HepG2 (cell line): ENCODE measurements around the gene UBE2L6. TPM values are rescaled to one million over a fixed set of nuclear protein-coding genes. Genes with fewer than 3 reads are reported as not detected.
A peak's percentile ranks its signal among the peaks of the same experiment; 100 is the strongest.

Source experiments
- AGO2 ChIP-seq: fragments of 200-400 bp; formaldehyde crosslinking; optimal IDR thresholded peaks from 2 replicates; pipeline ENCODE3; 2017; ENCODE audit warnings: mild to moderate bottlenecking, low read depth, low read length, moderate library complexity
- ARNT2 ChIP-seq: sonication (generic); formaldehyde crosslinking; IDR thresholded peaks from 2 replicates; pipeline ENCODE4 v1.8.0; 2022; ENCODE audit warnings: mild to moderate bottlenecking, low read depth, missing genetic modification reagents, moderate library complexity
- BHLHE40 ChIP-seq: IDR thresholded peaks from 2 replicates; pipeline ENCODE4 v1.6.1; 2011; ENCODE audit warnings: low read length, improper control_type of control experiment
- CSRNP1 ChIP-seq: sonication (generic); formaldehyde crosslinking; IDR thresholded peaks from 2 replicates; pipeline ENCODE4 v1.8.1; 2023; ENCODE audit warnings: mild to moderate bottlenecking, missing genetic modification reagents
- GLI4 ChIP-seq: sonication (generic); formaldehyde crosslinking; IDR thresholded peaks from 2 replicates; pipeline ENCODE4 v1.5.1; 2020; ENCODE audit warnings: missing genetic modification reagents, mild to moderate bottlenecking, moderate library complexity, borderline replicate concordance
- IKZF5 ChIP-seq: IDR thresholded peaks from 2 replicates; pipeline ENCODE4 v1.6.1; 2018; ENCODE audit warnings: missing genetic modification reagents, mild to moderate bottlenecking, missing compliant biosample characterization
- KMT2B ChIP-seq: IDR thresholded peaks from 2 replicates; pipeline ENCODE4 v1.6.1; 2016; ENCODE audit warnings: missing genetic modification reagents, missing compliant biosample characterization
- MAF1 ChIP-seq: sonication (generic); formaldehyde crosslinking; IDR thresholded peaks from 2 replicates; pipeline ENCODE4 v1.5.0; 2020; ENCODE audit warnings: missing genetic modification reagents, borderline replicate concordance
- MAFK ChIP-seq, 2 experiments: IDR thresholded peaks in 1 of 2; conservative IDR thresholded peaks in 1 of 2; 2 replicates each; pipeline ENCODE4 v1.6.1; 2011; ENCODE audit warnings: improper control_type of control experiment in 2 of 2, low read length in 2 of 2
- MEF2D ChIP-seq: sonication (generic); formaldehyde crosslinking; IDR thresholded peaks from 2 replicates; pipeline ENCODE4 v1.5.1; 2020; ENCODE audit warnings: mild to moderate bottlenecking, missing genetic modification reagents
- NRL ChIP-seq: sonication (generic); formaldehyde crosslinking; IDR thresholded peaks from 2 replicates; pipeline ENCODE4 v1.5.0; 2020; ENCODE audit warnings: missing genetic modification reagents, mild to moderate bottlenecking, moderate library complexity, borderline replicate concordance
- PAWR ChIP-seq: sonication (generic); formaldehyde crosslinking; IDR thresholded peaks from 2 replicates; pipeline ENCODE4 v1.4.0; 2020; ENCODE audit warnings: missing genetic modification reagents, mild to moderate bottlenecking, borderline replicate concordance
- RBAK ChIP-seq: sonication (generic); formaldehyde crosslinking; IDR thresholded peaks from 2 replicates; pipeline ENCODE4 v1.5.1; 2020; ENCODE audit warnings: mild to moderate bottlenecking, missing genetic modification reagents
- REPIN1 ChIP-seq: sonication (generic); formaldehyde crosslinking; IDR thresholded peaks from 2 replicates; pipeline ENCODE4 v1.8.0; 2022; ENCODE audit warnings: missing genetic modification reagents, low read depth, mild to moderate bottlenecking, borderline replicate concordance
- REST ChIP-seq, 2 experiments: IDR thresholded peaks; 2 replicates each; pipeline ENCODE4 v1.6.1; 2011 to 2012; ENCODE audit warnings: low read length in 2 of 2, borderline replicate concordance in 1 of 2, low read depth in 1 of 2, mild to moderate bottlenecking in 1 of 2, moderate library complexity in 1 of 2
- RFX3 ChIP-seq: IDR thresholded peaks from 2 replicates; pipeline ENCODE4 v1.6.1; 2016; ENCODE audit warnings: missing biosample characterization, missing genetic modification reagents
- SCMH1 ChIP-seq: sonication (generic); formaldehyde crosslinking; IDR thresholded peaks from 2 replicates; pipeline ENCODE4 v1.9.0; 2021; ENCODE audit warnings: missing genetic modification reagents, mild to moderate bottlenecking, borderline replicate concordance
- ZNF10 ChIP-seq: sonication (generic); formaldehyde crosslinking; IDR thresholded peaks from 2 replicates; pipeline ENCODE4 v1.4.0; 2020; ENCODE audit warnings: mild to moderate bottlenecking, low read depth, missing genetic modification reagents, borderline replicate concordance
- ZNF513 ChIP-seq: sonication (generic); formaldehyde crosslinking; conservative IDR thresholded peaks from 2 replicates; pipeline ENCODE4 v1.5.0; 2020; ENCODE audit warnings: missing genetic modification reagents
- ZNF577 ChIP-seq: sonication (generic); formaldehyde crosslinking; IDR thresholded peaks from 2 replicates; pipeline ENCODE4 v1.4.0; 2020; ENCODE audit warnings: mild to moderate bottlenecking, low read depth, missing genetic modification reagents, borderline replicate concordance
- ZNF766 ChIP-seq: sonication (generic); formaldehyde crosslinking; IDR thresholded peaks from 2 replicates; pipeline ENCODE4 v1.5.0; 2020; ENCODE audit warnings: missing genetic modification reagents, borderline replicate concordance
- ZNF773 ChIP-seq: sonication (generic); formaldehyde crosslinking; IDR thresholded peaks from 2 replicates; pipeline ENCODE4 v1.4.0; 2020; ENCODE audit warnings: missing genetic modification reagents, borderline replicate concordance
- ZSCAN12 ChIP-seq: sonication (generic); formaldehyde crosslinking; IDR thresholded peaks from 2 replicates; pipeline ENCODE4 v1.9.0; 2021; ENCODE audit warnings: mild to moderate bottlenecking, missing genetic modification reagents
- polyA plus RNA-seq, 8 experiments: library from polyadenylated mRNA; depleted of rRNA in 3 of 8; stranded (reverse) in 7 of 8; unstranded in 1 of 8; fragments of >200 nt; fragmentation: Illumina TruSeq in 4 of 8; extraction: Trizol in 4 of 8; gene quantifications; 2 replicates each; pipeline versions ENCODE4 v1.2.1 to v1.2.3, GENCODE V29; 2011 to 2016; ENCODE audit warnings: low read depth in 4 of 8, missing spikeins in 1 of 8, mixed read lengths in 1 of 8; ENCODE audit not compliant: insufficient read depth in 1 of 8
- total RNA-seq, 5 experiments: library from RNA; depleted of rRNA; stranded (reverse); fragments of >200 nt; fragmentation: Illumina TruSeq; extraction: Trizol; gene quantifications; 2 replicates each; pipeline ENCODE4 v1.2.3, GENCODE V29; 2016; ENCODE audit warnings: low read depth in 1 of 5

Gene UBE2L6
- total and polyA plus RNA-seq, 2 of the 13 experiments (the other 11 are each of a cell fraction or from before 2014, with no cell fraction given), result 30.3 to 30.4 TPM

GRCh38 chr11:57530215-57530595 lies 37.3 kb downstream of the UBE2L6 start (continued):
- TF ChIP-seq RBAK (CRISPR knock-in tag) (no peak), RFX3 (CRISPR knock-in tag) (no peak), REPIN1 (CRISPR knock-in tag) (no peak), MAFK (conservative IDR thresholded peaks at IDR 0.05 in 1 of 2, IDR thresholded peaks at IDR 0.05 in 1 of 2; ENCODE audit: low read length in 2 of 2) (no peak), BHLHE40 (no peak), IKZF5 (CRISPR knock-in tag) (no peak), ZNF513 (CRISPR knock-in tag) (0 out of 2 replicates have a peak, but pooled peaks have one; percentile 77), ZNF10 (CRISPR knock-in tag) (no peak), ZNF773 (CRISPR knock-in tag) (0 out of 2 replicates have a peak, but pooled peaks have one; percentile 72), REST (IDR thresholded peaks at IDR 0.05; ENCODE audit: borderline replicate concordance in 1 of 2, low read depth in 1 of 2, low read length in 2 of 2) (no peak), ZSCAN12 (0 out of 2 replicates have a peak, but pooled peaks have one; percentile 45), SCMH1 (CRISPR knock-in tag) (no peak), AGO2 (no peak), ZNF577 (CRISPR knock-in tag) (no peak), MAF1 (CRISPR knock-in tag) (no peak), NRL (no peak; the same call in 1 of the 2 replicates), MEF2D (CRISPR knock-in tag) (peak; percentile 54; the same call in 1 of the 2 replicates), KMT2B (CRISPR knock-in tag) (no peak), GLI4 (no peak), PAWR (no peak), ZNF766 (CRISPR knock-in tag) (no peak), ARNT2 (CRISPR knock-in tag) (no peak), CSRNP1 (no peak)
